ENCODE data around the gene PCDHGB1. TPM values are rescaled to one million over a fixed set of nuclear protein-coding genes. Genes with fewer than 3 reads are reported as not detected.
"Not testable (repeated sequence)": the region's sequence is repeated elsewhere in the genome, so short reads cannot be mapped to it uniquely, and the experiment has no call there.

PCDHGB1 gene
- 21.1 and 23.4 TPM in 2 replicates for total RNA-seq (2014; rRNA removed; shearing (Covaris generic))

GRCh38 chr5:141349917-141350619, at the start of gene PCDHGB1:
TSS of gene PCDHGB1 (plus strand) at chr5:141350099. CDS start at chr5:141350261, 162 bp downstream.
- peak; percentile 92 to 97 for DNase-seq
- H3K27ac ChIP-seq: peak within 1 kb of the TSS; percentile 77

DNA sequence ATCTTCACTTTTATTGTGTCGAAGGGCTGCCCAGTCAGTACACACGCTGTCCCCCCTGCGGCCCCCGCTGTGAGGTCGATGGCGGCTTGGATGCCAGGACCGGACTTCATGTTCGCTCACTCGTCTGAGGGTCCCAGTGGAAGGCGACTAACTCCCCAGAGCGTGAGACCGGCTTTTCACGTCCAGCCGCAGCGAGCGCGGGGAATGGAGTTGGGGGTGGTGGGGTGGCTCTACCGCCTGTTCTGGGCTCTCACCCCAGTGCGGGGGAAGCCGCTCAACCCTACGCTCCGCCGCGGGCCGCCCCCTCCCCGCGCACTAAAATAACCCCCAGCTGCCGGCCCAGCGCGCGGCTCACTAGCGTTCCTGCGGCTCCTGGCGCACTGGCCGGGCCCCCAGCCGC, 46.1 kb upstream of the PCDHGB1 start, which contains the start of gene SLC25A2:
TSS of gene SLC25A2 (minus strand) at position 294 of the 400 bp plus-strand sequence. CDS start at position 110, 184 bp downstream.
- Histone ChIP-seq H3K27me3 (no peaks in the 10 kb centered on the region), H3K27ac (no peak within 1 kb of the TSS), H3K4me3 (no peak within 1 kb of the TSS), H3K9me3 (replicated peaks) (0 out of 2 replicates have a peak, but pooled peaks cover 3% of the 10 kb centered on the region), H3K36me3 (no peaks in the 10 kb centered on the region), H3K4me1 (no peaks in the 10 kb centered on the region)
- no peak for DNase-seq

More at GRCh38 chr5:141349917-141350619, at the start of gene PCDHGB1:
- H3K9me3 ChIP-seq (replicated peaks): peaks cover 34% of the 10 kb centered on the region
- H3K4me1 ChIP-seq: 0 out of 2 replicates have a peak, but pooled peaks cover 4% of the 10 kb centered on the region
- H3K36me3 ChIP-seq: peaks cover 30% of the 10 kb centered on the region
- H3K27me3 ChIP-seq: no peaks in the 10 kb centered on the region
- peak within 1 kb of the TSS; percentile 65 for H3K4me3 ChIP-seq

DNA sequence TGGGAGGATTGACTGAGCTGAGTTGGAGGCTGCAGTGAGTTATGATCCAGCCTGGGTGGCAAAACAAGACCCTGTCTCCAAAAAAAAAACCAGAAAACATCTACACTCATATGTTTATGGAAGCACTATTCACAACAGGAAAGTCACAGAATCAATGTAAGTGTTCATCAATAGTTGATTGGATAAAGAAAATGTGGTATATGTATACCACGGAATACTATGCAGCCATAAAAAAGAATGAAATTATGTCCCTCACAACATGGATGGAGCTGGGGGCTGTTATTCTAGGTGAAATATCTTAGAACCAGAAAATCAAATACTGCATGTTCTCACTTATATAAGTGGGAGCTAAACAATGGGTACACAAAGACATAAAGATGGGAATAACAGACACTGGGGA, 43.3 kb upstream of the PCDHGB1 start:
- Histone ChIP-seq H3K9me3 (replicated peaks) (0 out of 2 replicates have a peak, but pooled peaks cover 3% of the 10 kb centered on the region), H3K27ac (no peak overlapping the region), H3K4me1 (no peaks in the 10 kb centered on the region), H3K27me3 (no peaks in the 10 kb centered on the region), H3K4me3 (no peak overlapping the region), H3K36me3 (no peaks in the 10 kb centered on the region)
- no peak for DNase-seq

- no peak overlapping the region for H3K27ac ChIP-seq
- H3K9me3 ChIP-seq (replicated peaks): peaks cover 16% of the 10 kb centered on the region
- no peaks in the 10 kb centered on the region for H3K27me3 ChIP-seq
- no peaks in the 10 kb centered on the region for H3K4me1 ChIP-seq
- no peak overlapping the region for H3K4me3 ChIP-seq
- no peak for DNase-seq
- H3K36me3 ChIP-seq: peaks cover 28% of the 10 kb centered on the region
Measured at GRCh38 chr5:141313711-141314110, 36.2 kb upstream of the PCDHGB1 start.

DNA sequence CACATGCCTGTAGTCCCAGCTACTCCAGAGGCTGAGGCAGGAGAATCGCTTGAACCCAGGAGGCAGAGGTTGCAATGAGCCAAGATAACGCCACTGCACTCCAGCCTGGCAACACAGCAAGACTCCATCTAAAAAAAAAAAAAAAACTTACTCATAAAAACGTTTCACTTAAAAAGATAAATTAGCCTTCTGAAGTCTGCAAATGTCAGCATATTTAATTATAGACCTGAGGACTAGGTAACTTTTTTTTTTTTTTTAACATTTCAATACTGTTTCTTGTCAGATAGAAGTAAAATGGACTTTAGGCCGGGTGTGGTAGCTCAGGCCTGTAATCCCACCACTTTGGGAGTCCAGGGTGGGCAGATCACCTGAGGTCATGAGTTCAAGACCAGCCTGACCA, 32.9 kb upstream of the PCDHGB1 start:
- H3K27ac ChIP-seq, H3K4me1 ChIP-seq, H3K27me3 ChIP-seq, DNase-seq, H3K4me3 ChIP-seq: not testable (repeated sequence)
- Histone ChIP-seq H3K9me3 (replicated peaks) (peaks cover 34% of the 10 kb centered on the region), H3K36me3 (peaks cover 40% of the 10 kb centered on the region)

DNA sequence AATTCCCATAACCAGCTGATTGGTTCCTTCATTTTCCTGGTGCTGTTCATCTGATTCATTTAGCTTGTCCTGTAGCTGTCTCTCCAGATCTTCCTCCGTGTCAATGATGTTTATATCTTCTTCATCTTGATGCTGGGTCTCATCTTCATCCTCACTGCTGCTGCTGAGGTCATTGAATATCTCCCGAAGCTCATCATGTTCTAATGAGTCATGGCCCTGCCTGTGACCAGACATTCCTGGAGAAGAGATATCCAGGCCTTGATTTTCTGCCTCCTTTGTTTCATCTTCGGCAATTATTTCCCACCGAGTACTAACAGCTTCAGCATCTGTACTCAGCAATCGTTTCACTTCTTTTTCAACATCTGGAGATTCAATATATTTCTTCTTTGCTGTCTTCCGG, 30.7 kb upstream of the PCDHGB1 start:
- no peak overlapping the region for H3K4me3 ChIP-seq
- no peak for DNase-seq
- H3K36me3 ChIP-seq: peaks cover 40% of the 10 kb centered on the region
- H3K27ac ChIP-seq: no peak overlapping the region
- H3K9me3 ChIP-seq (replicated peaks): peaks cover 37% of the 10 kb centered on the region
- H3K27me3 ChIP-seq: no peaks in the 10 kb centered on the region
- no peaks in the 10 kb centered on the region for H3K4me1 ChIP-seq

GRCh38 chr5:141319699-141320098, 30.2 kb upstream of the PCDHGB1 start:
- peaks cover 37% of the 10 kb centered on the region for H3K9me3 ChIP-seq (replicated peaks)
- H3K27me3 ChIP-seq: no peaks in the 10 kb centered on the region
- H3K4me1 ChIP-seq: no peaks in the 10 kb centered on the region
- peak overlapping the region; percentile 82 for H3K4me3 ChIP-seq
- DNase-seq: no peak
- H3K27ac ChIP-seq: peak overlapping the region; percentile 94
- peaks cover 40% of the 10 kb centered on the region for H3K36me3 ChIP-seq

DNA sequence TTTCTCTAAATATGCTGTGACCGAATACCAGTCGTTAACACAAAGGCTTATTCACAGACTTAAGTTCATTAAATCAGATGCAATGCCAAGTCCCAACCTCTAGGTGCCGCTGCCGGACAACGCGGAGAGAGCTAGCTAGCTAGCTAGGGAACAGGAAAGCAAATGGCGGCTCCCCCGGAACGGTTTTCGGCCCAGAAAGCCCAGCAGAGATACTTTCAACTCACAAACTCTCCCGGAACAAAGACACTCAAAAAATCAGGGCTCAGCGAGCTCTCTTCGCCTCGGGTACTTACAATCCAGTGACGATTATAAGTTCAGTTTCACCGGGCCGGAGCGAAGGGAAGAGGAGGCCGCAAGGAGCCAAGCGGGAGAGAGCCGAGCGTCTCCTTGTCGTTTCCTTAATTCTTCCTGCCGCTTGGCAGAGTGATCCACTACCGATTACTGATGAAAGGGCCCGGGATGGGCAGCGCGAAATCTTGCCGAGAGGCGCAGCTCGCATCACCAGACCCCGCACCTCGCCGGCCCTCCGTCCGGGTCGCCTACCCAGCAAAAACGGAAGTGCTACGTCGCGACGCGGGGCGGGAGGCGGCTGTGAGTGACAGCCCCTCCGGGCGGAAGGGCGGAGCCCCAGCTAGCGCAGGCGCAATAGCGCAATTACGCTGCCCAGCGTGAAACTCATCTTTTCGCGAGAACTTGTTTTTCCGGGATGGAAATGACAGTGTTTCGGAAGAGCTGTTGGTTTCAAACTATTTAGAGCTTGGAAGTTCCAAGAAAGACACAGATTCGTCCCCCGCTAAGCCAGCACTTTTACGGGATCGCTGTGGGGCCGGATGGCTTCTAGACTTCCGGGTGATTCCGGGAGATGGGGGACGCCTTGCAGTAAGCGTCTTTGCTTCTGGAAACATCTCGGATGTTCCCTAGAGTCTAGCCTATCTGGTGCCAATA, 29.4 kb upstream of the PCDHGB1 start, which contains the start of gene TAF7:
TSS of gene TAF7 (minus strand) at position 560 of the 945 bp plus-strand sequence. CDS start 740 bp downstream, outside the sequence.
- Histone ChIP-seq H3K9me3 (replicated peaks) (peaks cover 37% of the 10 kb centered on the region), H3K36me3 (peaks cover 40% of the 10 kb centered on the region)
- DNase-seq: peak; percentile 94 to 97

DNA sequence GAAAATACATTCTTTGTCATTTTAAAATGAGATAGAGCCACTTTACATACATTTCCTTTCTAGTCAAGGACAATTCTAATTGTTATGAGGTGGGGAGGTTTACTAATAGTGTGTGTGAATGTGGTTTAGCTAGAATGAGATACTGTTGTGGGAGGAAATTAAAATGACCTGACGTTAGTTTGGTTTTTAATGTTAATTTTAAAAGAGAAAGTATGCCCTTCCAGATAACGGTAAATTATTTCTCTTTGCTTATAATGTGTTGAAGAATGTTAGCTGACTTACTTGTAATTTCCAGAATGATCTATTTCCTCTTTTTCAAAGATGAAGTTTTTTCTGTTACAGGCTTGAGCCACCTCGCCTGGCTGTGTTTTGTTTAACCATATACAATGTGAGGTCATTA, 27.6 kb upstream of the PCDHGB1 start:
- Histone ChIP-seq H3K4me1 (no peaks in the 10 kb centered on the region), H3K36me3 (peaks cover 26% of the 10 kb centered on the region), H3K27ac (no peak overlapping the region), H3K4me3 (no peak overlapping the region), H3K27me3 (no peaks in the 10 kb centered on the region), H3K9me3 (replicated peaks) (peaks cover 31% of the 10 kb centered on the region)
- DNase-seq: no peak

More for the DNA sequence above, 29.4 kb upstream of the PCDHGB1 start, which contains the start of gene TAF7:
- H3K4me1 ChIP-seq: no peaks in the 10 kb centered on the region
- H3K27ac ChIP-seq: peak within 1 kb of the TSS; percentile 94
- peak within 1 kb of the TSS; percentile 82 for H3K4me3 ChIP-seq
- H3K27me3 ChIP-seq: no peaks in the 10 kb centered on the region

DNA sequence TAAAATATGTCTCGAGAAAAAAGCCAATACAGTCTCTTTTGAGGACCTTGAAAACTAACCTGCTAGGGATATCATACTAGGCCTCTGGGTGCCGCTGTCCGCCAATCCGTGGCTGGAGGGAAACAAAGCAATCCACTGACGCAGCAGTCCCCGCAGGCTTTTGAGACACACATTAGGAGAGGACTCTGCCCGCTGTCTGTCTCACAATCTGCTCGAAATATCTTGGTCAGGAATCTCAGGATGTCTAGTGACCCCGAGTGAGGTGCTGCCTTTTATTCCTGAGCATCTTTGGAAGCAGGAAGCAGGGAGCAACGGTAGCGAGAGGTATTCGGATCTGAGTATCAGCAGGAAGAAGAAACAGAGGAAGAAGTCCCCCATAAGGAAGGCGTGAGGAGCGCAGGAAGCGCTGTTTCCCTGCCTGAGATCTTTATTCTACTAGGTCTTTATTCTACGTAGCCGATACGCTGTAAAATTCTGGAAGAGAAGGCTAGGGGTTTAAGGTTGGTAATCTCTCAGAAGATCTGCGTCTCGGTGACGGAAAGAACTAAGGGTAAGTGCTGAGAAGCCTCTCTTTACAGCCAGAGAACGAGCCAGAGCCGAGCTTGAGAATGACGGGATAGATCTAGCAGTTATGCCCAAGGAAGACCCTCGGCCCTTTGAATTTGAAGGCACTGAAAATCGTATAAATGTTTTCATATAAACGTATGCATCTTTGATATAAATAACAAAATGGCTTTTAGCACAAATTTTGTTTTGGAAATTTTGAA, 23.6 kb upstream of the PCDHGB1 start:
- H3K27ac ChIP-seq: no peak overlapping the region
- DNase-seq: no peak
- H3K27me3 ChIP-seq: no peaks in the 10 kb centered on the region
- H3K9me3 ChIP-seq (replicated peaks): peaks cover 10% of the 10 kb centered on the region; the same call in 1 of the 2 replicates
- H3K4me3 ChIP-seq: no peak overlapping the region
- H3K4me1 ChIP-seq: no peaks in the 10 kb centered on the region
- H3K36me3 ChIP-seq: no peaks in the 10 kb centered on the region

- Histone ChIP-seq H3K27me3 (no peaks in the 10 kb centered on the region), H3K4me3 (no peak overlapping the region), H3K9me3 (replicated peaks) (peaks cover 5% of the 10 kb centered on the region; the same call in 1 of the 2 replicates), H3K27ac (no peak overlapping the region), H3K4me1 (no peaks in the 10 kb centered on the region), H3K36me3 (no peaks in the 10 kb centered on the region)
- DNase-seq: no peak
Measured at GRCh38 chr5:141328231-141328630, 21.7 kb upstream of the PCDHGB1 start.

- Histone ChIP-seq H3K27me3 (no peaks in the 10 kb centered on the region), H3K4me3 (peak within 1 kb of the TSS; percentile 56), H3K36me3 (no peaks in the 10 kb centered on the region), H3K9me3 (replicated peaks) (peaks cover 9% of the 10 kb centered on the region; the same call in 1 of the 2 replicates), H3K27ac (peak within 1 kb of the TSS; percentile 38; the same call in 1 of the 2 replicates), H3K4me1 (no peaks in the 10 kb centered on the region)
- DNase-seq: peak; percentile 62 to 74
Measured at GRCh38 chr5:141330299-141331080, 19.4 kb upstream of the PCDHGB1 start, which contains the start of gene PCDHGA1. TSS of gene PCDHGA1 (plus strand) at chr5:141330514.

DNA sequence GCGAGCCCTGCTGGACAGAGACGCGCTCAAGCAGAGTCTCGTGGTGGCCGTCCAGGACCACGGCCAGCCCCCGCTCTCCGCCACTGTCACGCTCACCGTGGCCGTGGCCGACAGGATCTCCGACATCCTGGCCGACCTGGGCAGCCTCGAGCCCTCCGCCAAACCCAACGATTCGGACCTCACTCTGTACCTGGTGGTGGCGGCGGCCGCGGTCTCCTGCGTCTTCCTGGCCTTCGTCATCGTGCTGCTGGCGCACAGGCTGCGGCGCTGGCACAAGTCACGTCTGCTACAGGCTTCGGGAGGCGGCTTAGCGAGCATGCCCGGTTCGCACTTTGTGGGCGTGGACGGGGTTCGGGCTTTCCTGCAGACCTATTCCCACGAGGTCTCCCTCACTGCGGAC, 17.3 kb upstream of the PCDHGB1 start:
- not testable (repeated sequence) for H3K4me1 ChIP-seq, H3K4me3 ChIP-seq, H3K27me3 ChIP-seq, DNase-seq, H3K36me3 ChIP-seq, H3K27ac ChIP-seq
- H3K9me3 ChIP-seq (replicated peaks): peaks cover 13% of the 10 kb centered on the region; the same call in 1 of the 2 replicates

Measured in SJCRH30 (cell line).